IPS-11a (cell line): ENCODE results near the gene TCF4.
"Not testable (repeated sequence)": the region's sequence is repeated elsewhere in the genome, so short reads cannot be mapped to it uniquely, and the experiment has no call there.

Experiments used
- H3K4me3 ChIP-seq: one replicate; pipeline ENCODE4 v1.5.1; 2013; ENCODE audit warnings: low read depth, low read length, control low read depth

Gene TCF4

GRCh38 chr18:55477860-55478581 is 110.0 kb downstream of the TCF4 start:
- H3K4me3 ChIP-seq: no peak overlapping the region

DNA sequence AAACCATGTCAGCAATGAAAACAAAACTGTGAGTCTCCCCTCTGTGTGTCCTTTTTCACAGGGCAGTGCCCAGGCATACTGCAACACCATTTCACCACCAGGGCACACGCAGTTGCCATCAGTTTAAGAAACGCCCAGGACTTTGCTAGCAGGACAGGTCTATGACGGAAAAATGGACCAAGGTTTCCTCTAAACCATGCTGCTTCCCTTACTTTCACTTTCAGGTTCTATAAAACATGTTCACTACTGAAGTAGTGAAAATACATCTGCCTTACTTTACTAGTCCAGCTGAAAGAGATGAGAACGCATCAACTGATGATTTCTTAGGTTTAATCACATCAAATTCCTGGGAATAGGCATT is 110.5 kb downstream of the TCF4 start:
- H3K4me3 ChIP-seq: no peak overlapping the region

DNA sequence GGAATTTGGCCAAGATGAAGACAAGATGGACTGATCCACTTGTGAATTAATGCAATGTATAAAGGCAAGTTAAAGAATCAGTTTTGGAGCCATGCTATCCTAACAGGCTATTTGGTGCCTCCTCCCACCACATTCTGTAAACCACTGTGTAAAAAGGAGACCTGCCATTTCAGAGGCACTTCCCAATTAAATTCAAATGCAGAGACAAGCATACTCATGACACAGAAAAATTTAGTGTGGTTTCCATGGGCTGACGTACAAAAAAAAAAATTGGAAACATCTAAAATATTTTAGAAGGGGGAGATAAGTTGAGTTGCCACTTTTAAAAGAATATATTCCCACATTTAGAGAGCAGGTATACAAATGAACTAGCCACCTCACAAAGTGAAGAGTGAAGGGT is 112.1 kb downstream of the TCF4 start:
- H3K4me3 ChIP-seq: no peak overlapping the region

DNA sequence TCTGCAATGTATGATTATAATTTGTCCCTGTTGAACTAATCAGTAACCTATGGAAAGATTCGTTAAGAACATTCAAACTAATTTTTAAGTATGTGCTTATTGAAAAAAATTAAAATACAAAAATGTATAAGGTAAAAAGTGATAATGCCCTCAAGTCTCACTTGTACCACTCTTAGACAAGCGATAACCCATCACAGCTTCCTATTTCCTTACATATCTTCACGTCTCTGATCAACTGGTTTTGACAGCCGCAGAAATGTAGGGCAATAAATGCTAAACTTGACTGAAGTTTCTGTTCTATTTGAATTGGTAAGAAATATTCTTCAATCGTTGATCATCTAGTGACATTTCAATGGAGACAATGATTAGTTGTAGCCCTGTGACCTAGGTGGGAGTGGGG is 112.5 kb downstream of the TCF4 start:
- H3K4me3 ChIP-seq: no peak overlapping the region

DNA sequence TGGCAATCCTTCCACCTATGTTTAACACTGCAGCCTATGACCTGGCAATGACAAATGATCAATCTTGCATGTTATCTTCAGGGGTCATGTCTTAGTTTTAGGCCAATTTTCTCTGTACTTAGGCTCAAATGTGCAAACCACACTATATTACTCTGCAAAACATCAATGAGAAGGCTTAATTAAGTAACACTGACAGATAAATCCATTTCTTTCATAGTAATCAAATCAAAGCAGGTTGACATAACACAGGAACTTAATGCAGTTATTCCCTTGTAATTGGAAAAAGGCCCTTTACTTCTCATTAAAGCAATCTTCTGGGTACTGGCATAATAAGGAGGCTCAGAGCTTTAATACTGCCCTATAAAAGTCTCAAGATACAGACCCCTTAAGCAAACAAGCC is 114.4 kb downstream of the TCF4 start:
- no peak overlapping the region for H3K4me3 ChIP-seq

GRCh38 chr18:55473058-55473457 is 114.9 kb downstream of the TCF4 start:
- H3K4me3 ChIP-seq: no peak overlapping the region

- H3K4me3 ChIP-seq: no peak overlapping the region
These were observed 117.2 kb downstream of the TCF4 start for GRCh38 chr18:55470826-55471225.

DNA sequence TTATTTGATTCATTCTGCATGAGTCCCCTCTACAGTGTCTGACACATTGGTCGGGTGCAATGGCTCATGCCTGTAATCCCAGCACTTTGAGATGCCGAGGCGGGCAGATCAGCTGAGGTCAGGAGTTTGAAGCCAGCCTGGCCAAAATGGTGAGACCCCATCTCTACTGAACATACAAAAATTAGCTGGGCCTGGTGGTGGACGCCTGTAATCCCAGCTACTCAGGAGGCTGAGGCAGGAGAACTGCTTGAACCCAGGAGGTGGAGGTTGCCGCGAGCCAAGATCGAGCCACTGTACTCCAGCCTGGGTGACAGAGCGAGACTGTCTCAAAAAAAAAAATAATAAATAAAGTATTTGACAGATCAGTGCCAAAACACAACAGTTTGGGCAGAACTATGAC is 118.9 kb downstream of the TCF4 start:
- H3K4me3 ChIP-seq: not testable (repeated sequence)

DNA sequence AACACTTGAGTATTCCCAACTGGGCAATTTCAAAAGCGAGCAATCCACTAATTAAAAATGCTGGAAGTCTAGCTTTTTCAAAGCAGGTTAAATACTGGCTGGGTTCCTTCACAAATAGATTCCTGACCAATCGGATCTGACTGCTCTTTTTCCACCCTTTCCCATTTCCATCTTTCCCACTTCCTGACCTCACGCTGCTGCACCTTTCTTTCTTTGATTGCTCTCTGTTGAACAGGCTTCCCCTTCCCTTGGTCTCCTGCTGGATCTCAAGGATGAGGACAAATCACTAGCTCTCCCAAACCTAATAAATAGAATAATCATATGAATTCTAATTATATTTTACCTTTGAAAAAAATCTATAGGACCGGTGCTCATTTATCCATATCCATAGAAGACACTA is 121.2 kb downstream of the TCF4 start:
- no peak overlapping the region for H3K4me3 ChIP-seq

DNA sequence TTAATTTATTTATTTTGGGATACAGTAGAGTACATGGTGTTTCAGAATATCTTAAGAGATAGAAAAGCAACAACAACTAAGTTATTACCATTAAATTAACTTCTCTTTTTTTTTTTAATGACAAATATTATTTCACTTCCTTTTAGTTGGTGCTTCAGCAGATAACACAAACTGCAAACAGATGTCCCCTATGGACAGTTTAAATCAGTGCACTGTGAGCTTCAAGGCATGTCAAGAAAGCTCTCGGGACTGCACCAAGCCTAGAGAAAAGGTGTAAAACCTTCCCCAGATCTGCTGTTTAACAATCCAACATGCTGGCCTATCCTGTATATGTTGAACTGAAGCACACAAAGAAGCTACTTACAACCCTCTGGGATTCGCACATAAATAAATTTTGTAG is 122.7 kb downstream of the TCF4 start:
- no peak overlapping the region for H3K4me3 ChIP-seq

GRCh38 chr18:55464581-55464980 is 123.4 kb downstream of the TCF4 start:
- no peak overlapping the region for H3K4me3 ChIP-seq

DNA sequence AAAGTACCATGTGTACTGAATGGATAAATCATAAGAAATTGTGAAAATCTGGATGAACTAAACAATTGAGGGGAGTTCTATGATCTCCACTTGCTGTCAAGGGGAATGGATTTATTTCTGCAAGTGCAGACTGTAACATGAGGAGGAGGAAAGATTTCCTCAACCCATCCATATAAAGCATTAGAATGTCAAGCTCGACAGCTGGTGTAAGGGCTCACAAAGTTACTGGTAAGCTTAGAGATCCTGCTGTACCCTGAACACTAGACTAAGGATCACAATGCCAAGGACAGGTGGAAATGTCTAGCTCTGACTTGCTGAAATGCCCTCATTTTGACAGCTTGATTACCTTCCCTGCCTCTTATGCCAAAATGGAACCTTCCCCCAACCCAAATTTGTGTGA is 125.3 kb downstream of the TCF4 start:
- no peak overlapping the region for H3K4me3 ChIP-seq

DNA sequence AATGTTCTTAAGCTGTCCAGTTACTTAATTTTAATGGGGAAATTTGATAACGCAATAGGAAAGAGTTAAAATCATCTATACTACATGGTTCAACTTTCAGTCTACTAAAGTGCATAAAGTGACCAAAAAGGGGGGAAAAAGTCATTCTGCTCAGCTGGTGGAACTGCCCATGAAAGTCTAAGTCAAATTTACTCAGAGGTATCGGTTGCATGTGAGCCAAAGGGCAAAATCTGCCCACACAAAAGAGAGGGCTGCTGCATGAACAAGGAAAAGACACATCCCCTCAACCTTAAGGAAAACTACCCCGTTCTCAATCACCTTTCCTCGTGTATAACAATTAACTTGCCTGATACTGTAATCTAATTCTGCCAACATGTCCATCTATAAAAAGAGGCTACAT is 126.1 kb downstream of the TCF4 start:
- H3K4me3 ChIP-seq: no peak overlapping the region

DNA sequence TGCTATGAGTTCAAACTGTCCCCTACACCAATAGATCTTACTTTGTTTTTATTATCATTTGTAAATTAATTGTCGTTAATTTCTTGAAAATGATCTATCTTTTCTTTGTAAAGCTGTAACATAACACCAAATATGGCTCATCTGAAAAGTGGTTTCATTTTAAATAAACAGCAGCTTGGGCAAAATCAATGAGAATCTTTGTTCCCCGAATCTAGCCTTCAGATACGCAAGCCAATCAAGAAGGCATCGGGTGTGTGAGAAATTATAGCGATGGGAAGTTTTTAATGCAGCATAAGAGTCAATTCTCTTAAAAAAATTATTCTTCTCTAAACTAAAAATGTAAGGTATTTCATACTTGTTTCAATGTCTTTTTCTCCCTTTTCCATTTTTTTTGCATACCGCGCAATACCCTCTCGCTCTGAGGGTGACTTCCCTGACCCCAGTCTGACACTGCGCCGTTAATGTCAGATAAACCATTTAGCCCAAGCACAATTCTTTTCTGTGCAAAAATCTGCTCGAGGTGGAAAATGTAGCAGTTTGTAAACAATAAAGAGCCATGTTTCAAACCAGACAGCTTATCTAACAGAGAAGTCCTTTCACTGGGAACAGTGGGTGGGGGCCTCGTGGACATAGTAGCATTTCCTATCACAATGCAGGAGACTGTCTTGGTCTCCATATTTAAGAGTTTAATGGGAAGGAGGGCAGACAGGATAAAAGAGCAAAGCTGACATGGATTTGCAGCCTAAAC is 129.4 kb downstream of the TCF4 start:
- no peak overlapping the region for H3K4me3 ChIP-seq

DNA sequence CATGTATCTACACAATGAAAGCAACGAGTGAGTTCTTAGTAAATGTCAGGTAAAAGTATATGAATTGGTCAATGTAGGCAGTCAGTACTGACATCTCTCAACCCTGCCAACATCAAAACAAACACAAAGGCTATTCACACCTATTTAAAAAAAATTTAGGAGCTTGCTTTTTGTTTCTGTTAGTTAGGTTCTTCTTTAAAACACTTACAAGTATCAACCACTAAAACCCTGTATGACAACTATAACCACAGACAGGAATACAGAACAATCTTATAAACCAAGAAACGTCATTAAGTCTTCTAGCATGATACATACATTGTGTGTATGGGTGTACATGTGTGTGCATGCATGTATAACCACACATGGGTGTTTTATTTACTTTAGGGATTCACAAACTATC is 131.0 kb downstream of the TCF4 start:
- H3K4me3 ChIP-seq: no peak overlapping the region

GRCh38 chr18:55455938-55456337 is 132.1 kb downstream of the TCF4 start:
- H3K4me3 ChIP-seq: no peak overlapping the region

DNA sequence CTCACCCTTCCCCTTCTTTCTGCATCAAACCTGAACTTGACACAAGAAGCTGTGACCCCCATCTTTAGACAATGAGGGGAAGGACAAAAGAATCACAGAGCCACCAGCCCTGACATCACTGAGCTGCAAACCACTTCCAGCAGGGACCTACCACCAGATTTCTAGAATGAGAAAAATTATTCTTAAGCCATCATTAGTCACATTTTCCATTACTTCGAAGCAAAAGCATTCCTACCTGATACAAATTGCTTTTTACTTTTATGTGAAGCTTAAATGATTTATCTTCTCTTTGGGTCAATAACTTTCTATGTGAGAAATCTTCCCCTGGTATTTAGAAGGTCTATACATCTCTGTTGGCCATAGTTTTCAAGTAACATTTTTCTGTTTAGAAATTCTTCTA is 134.8 kb downstream of the TCF4 start:
- no peak overlapping the region for H3K4me3 ChIP-seq

GRCh38 chr18:55452123-55452611 is 135.8 kb downstream of the TCF4 start:
- no peak overlapping the region for H3K4me3 ChIP-seq

- no peak overlapping the region for H3K4me3 ChIP-seq
These were observed 138.4 kb downstream of the TCF4 start for GRCh38 chr18:55449412-55450140.

DNA sequence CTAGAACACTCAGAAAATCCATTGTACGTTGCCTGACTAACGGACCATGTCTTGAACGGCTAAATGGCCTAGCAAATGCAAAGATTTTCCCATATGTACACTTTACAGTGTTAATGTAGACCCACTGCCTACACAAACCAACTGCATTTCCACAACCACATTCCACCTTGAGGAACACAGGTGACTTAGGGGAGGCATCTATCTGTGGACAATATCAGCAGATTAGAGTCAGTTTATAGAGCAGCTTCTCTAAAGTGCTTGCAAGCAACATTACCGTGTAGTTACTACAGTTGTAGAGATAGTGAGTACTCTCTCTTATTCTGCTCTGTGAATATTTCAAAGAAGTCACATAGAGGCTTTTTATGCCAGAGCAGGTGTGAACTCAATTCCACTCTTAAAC is 139.6 kb downstream of the TCF4 start:
- no peak overlapping the region for H3K4me3 ChIP-seq

- no peak overlapping the region for H3K4me3 ChIP-seq
These were observed 140.3 kb downstream of the TCF4 start for GRCh38 chr18:55447672-55448018.
